Stimulated activated CD4-positive, alpha-beta T cell treated with anti-CD3 and anti-CD28 coated beads, Interleukin-12 subunit alpha, Interleukin-12 subunit beta, amount 100 ng/mL, for 48 hours (primary cell): ENCODE data around the gene HDAC10.
"Not testable (repeated sequence)": the region's sequence is repeated elsewhere in the genome, so short reads cannot be mapped to it uniquely, and the experiment has no call there.

ENCODE experiments used
- DNase-seq, 3 donors: peaks; one replicate each; pipeline ENCODE4 v3.0.0-alpha.2; 2020; ENCODE audit warnings: low read depth in 2 of 3, low spot score in 1 of 3

The HDAC10 gene

DNA sequence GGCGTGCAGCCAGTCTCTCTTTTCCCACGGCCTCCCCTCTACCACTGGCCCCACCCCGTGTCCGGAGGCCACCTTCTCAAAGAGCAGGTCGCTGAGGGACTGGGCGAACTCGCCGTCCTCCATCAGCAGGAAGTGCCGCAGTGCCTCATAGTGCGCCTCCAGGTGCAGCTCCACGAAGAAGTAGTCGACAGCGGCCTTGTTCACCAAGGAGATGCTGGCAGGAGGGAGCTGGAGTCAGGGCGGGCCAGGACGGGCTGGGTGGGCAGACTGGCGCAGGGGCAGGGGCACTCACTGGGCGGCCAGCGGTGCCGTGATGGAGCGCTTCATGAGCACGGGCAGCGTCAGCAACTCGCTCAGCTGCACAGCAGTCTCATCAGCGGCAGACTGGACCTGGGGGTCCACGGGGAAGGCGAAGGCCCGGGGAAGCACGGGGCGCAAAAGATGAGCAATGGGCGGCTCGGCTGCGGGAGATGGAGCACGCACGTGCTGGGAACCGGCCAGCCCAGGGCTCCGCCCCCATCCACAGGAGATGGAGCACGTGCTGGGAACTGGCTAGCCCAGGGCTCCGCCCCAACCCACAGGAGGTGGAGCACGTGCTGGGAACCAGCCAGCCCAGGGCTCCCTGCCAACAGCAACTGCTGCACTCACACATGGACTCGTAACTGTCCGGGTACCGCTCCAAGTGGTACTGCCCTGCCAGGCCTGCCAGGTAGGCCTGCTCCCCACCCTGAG, 31.9 kb downstream of the HDAC10 start:
- no peak for DNase-seq

DNA sequence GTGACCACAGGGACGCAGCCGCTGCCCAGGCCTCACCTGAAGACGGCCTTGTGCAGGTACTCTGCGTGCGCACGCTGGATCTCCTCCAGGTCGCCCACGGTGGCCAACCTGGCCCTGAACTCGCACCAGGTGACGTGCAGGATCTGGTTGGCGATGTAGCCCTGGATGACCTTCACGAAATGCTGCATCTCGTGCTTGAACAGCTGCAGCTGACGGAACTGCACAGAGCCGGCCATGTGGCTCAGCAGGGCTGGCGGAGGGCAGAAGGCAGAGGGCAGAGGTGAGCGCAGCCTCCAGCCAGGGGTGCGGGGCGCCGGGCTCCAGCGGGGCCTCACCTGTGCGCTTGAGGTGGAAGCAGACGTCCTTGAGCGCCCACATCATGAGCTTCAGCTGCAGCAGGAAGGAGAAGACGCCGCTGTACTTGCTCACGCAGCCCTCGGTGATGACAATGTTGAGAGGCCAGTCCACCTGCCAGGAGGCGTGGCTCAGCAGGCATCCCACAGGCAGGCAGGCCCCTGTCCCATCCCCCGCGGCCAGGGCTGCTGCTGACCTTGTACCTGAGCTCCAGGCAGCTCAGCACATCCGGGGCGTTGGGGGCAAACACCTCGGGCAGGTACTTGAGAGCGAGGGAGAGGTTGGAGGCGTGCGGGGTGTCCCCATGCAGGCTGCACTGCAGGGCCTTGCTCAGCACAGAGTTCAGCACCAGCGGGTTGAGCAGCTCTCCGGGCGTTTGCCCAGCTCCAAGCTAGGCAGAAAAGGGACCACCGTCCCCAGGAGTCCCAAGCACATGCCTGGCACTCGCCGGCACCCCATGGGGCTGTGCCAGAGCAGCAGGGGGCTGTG, 32.7 kb downstream of the HDAC10 start:
- DNase-seq, result no peak

DNA sequence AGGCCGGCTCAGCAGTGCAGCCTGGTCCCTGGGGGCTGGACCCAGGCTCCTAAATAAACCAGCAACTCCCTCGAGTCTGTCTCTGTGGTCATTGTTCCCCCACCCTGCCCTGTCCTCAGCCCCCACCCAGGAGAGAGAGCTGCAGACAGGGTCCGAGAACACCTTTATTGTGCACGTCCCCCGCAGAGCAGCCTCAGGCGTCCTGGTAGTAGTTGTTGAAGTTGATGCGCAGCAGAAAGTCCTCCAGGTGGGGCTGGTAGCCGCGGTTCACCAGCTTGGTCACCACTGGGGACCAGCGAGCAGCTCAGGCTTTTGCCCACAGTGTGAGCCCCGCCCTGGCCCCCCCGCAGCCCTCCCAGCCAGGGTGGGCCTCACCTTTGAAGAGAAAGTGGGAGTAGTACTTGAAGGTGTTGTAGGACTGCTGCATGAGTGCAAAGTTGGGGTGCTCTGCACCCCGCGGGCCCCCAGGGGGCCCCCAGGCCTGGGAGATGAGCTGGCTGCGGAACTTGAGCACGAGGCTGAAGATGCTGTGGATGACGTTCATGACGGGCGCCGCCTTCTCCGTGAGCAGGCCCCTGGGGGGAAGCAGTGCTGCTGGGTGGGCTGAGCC, 33.4 kb downstream of the HDAC10 start:
- DNase-seq, result no peak

DNA sequence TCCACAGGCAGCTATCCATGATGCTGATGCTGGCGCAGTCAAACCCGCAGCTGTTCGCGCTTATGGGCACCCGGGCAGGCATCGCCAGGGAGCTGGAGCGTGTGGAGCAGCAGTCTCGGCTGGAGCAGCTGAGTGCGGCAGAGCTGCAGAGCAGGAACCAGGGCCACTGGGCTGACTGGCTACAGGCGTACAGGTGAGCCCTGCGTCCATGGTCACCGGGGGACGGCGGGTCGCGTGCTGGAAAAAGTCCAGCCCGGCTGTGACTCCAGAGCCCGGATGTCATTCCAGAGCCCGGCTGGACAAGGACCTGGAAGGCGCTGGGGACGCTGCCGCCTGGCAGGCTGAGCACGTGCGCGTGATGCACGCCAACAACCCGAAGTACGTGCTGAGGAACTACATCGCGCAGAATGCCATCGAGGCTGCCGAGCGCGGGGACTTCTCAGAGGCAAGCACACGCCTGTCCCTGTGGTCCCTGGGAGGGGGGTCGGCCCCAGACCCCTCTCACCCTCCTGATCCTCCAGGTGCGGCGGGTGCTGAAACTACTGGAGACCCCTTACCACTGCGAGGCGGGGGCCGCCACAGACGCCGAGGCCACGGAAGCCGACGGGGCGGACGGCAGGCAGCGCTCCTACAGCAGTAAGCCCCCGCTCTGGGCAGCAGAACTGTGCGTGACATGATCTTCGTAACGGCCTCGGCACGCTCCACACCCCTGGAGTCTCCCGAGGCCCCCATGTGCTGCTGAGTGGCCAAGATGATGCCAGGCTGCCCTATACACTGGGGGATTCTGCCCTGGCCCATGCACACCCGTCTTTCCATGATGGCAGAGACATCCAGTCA, 34.2 kb downstream of the HDAC10 start:
- DNase-seq, result no peak

DNA sequence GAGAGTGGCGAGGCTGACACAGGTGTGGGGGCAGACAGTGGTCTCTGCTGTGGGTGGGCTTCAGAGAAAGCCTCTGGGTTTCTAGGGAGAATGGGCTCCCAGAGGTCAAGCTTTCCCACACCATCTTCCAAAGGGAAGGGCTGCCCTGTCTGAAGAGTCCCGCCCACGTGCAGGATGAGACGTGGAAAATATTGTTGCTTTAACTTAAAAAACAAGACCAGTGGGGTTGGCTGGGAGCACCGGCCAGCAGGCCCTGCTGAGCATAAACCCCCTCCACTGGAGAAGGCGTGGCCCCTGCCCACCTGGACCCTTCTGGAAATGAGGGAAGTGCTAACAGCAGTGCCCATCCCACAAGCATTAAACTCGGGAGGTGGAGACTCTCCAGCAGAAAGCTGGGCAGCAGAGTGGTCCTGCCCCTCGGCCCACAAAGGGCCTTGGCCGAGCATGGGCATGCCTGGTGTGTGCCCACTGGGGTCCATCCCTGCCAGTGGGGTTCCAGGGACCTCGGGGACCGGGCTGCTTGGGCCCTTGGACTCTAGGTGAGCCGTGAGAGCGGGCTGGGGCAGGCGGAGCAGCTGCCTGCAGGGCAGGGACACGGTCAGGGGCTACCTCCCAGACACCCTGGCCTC, 34.9 kb downstream of the HDAC10 start:
- DNase-seq, result no peak

DNA sequence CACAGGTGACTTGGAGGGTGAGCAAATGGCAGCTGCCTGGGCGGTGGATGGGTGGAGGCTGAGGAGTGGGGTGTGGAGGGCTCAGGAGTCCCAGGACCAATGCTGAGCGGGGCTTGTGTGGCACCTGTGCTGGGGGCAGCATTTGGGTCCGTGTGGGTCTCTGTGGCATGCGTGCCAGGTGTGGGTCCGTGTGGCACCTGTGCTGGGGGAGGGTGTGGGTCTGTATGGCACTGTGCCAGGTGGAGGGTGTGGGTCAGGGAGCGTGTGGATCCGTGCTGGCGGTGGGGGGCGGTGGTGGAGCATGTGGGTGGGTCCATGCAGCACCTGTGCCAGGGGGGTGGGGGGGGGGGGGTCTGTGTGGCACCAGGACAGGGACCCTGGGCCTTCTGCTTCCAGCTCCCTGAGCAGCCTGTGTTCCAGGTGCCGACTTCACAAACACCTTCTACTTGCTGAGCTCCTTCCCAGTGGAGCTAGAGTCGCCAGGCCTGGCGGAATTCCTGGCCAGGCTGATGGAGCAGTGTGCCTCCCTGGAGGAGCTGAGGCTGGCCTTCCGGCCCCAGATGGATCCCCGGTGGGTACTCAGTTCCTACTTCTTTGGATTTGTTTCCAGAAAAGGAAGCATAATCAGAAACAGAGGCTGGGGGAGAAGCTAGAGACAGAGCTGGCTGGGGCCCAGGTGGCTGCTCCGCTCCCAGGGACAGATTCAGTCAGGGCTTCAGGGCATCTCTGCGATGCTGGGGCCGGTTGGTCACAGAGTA, 35.6 kb downstream of the HDAC10 start:
- no peak for DNase-seq

DNA sequence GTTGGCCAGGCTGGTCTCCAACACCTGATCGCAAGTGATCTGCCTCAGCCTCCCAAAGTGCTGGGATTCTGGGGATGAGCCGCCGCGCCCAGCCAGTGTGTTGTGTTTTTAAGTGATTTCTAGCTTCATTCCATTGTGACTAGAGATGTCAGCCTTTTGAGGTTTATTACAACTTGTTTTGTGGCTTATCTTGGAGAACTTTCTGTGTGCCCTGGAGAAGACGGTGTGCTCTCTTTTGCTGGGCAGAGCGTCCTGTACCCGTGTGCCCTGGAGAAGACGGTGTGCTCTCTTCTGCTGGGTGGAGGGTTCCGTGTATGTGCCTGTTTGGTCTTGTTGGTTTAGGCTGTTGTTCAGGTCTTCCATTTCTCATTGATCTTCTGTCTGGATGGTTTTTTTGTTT, 37.8 kb downstream of the HDAC10 start:
- DNase-seq, result no peak

DNA sequence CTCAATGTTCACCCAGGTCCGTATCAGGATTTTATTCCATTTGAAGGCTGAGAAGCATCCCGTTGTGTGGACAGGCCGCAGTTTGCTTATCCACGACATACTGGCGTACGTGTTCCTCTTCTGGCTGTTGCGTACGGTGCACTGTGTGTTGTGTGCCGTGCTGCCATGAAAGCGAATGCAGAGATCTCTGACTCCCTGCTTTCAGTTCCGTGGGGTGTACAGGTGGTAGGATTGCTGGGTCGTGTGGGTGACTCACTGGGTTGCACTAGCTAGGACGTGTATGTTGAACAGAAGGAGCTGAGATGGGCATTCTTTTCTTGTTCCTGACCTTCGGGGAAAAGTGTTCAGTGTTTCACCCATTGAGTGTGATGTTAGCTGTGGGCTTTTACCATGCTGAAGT, 39.9 kb downstream of the HDAC10 start:
- no peak for DNase-seq

DNA sequence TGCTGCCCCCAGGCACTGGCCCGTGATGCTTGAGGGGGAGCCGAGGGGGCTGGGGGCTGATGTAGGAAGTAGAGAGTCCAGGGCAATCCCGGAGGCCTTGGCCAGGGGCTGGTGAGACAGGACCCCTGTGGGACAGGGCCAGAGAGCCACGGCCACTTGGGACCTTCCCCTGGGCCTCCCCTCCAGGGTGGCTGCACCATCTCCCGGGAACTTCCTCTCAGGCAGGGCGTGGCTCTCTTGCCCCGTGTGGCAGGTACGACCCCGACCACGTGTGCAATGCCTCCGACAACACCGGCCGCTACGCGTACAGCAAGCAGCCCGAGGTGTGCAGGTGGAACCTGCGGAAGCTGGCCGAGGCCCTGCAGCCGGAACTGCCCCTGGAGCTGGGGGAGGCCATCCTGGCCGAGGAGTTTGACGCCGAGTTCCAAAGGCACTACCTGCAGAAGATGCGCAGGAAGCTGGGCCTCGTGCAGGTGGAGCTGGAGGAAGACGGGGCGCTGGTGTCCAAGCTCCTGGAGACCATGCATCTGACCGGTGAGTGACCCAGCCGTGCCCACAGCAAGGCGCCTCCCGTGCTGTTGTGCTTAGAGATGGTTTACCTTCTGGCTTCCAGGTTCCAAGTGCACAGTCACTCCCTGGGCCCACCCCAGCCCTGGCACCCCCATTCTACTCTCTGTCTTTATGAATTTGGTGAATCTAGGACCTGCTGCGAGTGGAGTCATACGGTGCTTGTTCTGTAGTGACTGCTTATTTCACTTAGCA, 40.5 kb downstream of the HDAC10 start:
- DNase-seq, result no peak

DNA sequence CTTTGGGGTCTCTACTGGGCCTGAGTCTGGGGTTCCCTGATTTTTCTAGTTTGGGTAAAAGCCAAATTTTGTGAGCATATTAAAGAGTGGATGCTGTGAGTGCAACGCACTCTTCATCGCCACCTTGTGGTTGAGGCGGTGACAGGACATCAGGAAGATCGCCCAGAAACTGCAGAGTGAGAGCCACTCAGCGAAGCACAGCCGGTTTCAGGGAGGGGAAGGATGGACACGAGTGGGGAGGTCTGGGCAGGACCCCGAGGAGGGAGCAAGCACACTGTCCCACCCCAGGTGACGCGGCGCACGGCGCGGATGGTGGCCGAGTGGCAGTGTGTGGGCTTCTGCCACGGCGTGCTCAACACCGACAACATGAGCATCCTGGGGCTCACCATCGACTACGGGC, 41.2 kb downstream of the HDAC10 start:
- DNase-seq, result peak; percentile 37 to 61 (median 60)

DNA sequence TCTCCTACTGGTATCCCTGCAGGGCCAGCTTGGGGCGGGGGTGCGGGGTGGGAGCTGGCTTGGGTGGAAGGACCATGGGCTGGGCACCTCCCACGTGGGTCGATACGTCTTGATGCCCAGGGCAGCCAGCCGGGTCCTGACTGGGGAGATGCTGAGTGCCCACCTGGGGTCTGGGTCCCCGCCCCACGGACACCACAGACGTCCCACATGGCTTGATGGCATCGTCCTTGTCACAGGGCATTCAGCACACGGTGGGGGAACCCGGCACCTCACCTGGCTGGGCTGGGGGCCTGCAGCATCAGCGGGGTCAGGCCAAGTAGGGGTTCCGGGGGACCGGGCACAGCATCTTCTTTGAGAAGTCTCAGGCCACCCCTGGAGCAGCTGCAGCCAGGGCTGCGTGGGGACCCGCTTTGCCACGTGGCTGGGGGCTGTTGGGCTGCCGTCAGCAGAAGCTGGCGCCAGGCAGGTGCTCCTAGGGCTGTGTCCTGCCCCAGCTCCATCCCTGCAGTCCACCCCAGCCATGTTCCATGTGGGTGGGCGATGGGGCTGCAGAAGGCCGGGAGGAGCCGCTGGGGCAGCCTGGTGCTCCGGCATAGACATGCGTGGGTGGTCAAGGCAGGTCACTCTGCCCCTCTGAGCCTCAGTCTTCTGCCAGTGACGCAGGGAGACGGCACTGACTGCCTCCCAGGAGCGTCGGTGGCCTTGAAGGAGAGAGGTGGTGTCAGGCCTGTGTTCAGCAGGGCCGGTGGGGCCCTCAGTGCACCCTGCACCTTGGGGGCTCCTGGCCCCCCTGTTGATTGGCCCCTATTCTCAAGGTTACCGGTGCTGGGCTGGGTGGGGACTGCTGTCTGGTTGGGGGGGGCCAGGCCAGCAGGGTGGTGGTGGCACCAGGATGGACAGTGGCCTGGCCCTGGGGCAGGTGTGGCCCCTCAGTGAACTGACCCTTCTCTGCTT, 41.8 kb downstream of the HDAC10 start:
- DNase-seq, result no peak

DNA sequence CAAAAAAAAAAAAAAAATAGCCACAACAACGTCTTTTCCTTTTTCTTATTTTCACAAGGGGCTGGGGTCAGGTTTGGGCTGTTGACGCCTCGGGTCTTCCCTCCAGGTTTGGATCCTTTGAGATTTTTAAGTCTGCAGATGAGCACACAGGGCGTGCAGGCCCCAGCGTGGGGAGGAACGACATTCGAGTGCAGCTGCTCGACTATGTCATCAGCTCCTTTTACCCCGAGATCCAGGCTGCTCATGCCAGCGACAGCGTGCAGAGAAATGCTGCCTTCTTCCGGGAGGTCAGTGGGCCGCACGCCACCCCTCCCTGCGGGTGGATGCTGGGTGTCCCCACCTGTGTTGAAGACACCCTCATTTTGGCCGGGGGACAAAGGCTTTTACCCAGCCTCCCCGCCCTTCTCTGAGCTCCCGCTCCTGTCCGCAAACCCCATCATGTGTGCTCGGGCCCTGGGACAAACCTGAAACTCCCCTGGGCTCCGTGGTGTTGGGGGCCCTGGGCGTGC, 42.6 kb downstream of the HDAC10 start:
- DNase-seq, result no peak

DNA sequence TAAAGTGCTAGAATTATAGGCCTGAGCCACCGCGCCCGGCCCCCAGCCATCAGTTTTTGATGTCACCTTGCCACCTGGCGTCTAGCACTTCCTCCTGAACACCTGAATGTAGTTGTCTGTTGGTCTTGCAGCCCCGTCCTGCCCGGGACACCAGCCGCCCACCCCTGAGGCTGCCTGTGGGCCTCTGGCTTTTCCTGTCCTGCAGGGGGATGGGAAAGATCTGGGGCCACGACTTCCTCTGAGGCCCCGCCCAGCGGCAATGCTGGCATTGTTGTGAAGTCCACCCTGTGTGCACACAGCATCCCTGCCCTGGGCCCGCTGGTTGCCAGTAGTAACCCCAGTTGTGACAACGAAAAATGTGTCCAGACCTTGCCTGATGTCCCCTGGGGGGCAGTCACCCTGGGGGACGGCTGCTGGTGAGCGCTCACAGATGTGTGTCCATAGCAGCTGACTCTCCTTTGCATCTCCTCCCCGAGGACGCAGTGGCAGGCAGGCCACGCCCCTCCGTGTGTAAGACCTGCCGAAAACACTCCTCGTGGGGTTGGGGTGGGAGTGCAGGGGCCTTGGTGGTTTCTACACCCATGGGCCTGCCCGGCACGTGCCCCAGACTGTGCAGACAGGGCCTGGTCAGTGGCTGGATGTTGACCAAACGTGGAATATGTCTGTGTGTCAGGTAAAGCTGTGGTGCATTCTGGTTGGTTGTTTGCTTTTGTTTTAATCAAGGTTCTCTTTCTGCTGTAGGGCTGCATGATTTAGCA, 43.5 kb downstream of the HDAC10 start:
- DNase-seq, result no peak

DNA sequence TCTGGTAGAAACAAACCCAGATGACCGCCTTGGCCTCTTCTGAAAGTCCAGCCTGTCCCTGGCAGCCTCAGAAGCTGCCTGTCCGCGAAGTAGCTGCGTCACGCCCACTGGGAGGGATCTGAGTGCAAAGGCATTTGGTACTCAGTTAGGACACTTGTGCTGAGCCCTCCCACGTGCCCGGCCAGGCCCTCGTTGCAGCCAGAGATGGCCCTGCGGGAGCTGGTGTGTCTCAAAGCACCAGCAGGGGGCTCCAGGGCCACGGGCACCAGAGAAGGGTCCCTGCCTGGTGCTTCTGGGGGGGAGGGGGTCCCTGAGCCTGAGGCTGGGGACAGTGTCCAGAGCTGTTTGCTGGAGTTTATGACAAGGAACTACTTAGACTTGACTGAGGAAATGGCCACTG, 44.5 kb downstream of the HDAC10 start:
- no peak for DNase-seq

DNA sequence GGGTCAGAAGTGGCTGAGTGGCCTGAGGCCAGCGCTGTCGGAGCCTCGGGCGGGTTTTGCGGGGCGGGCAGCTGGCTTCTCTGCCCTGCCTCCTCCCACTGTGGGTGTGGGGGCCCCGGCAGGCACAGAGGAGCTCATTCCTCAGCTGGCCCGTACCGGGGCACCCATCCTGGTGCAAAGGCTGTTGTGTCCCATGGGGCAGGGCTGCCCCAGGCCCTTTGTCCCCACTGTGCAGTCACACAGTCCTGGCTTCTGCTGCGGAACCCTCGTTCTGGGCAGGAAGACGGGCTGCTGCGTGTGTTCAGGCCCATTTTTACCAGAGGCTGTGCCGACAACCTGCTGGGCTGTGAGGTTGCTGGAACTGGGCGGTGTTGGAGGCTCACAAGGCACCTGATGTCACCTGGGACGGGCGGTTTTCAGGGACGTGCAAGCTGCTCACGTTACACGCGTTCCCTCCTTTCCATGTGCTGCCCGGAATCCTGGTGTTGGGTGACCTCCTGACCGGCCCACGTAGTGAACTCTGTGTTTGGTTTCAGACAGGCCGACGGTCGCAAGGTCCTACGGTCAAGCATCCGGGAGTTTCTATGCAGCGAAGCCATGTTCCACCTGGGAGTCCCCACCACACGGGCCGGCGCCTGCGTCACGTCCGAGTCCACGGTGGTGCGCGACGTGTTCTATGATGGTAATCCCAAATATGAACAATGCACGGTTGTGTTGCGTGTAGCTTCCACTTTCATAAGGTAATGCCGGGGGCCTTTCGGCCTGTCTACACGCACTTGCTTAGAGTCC, 45.1 kb downstream of the HDAC10 start:
- DNase-seq, result no peak

DNA sequence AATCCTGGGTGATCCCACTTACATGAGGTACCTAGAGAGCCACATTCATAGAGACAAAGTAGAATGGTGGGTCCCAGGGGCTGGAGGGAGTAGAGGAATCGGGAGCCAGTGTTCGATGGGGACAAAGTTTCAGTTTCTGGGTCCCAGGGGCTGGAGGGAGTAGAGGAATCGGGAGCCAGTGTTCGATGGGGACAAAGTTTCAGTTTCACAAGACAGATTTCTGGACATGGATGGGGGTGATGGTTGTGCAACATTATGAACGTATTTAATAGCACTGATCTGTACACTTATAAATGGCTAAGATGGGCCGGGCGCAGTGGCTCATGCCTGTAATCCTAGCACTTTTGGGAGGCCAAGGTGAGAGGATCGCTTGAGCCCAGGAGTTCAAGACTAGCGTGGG, 46.1 kb downstream of the HDAC10 start:
- not testable (repeated sequence) for DNase-seq
